CD4-positive, CD25-positive, alpha-beta regulatory T cell (primary cell): ENCODE results near the gene R3HDM2. TPM values are rescaled to one million over a fixed set of nuclear protein-coding genes. Genes with fewer than 3 reads are reported as not detected.

ENCODE experiments used
- ATAC-seq, 2 donors: fragments of 150-1000 bp; cut with Tn5 transposase; one replicate each; pipeline ENCODE4 v1.10.0; 2021; ENCODE audit warnings: low read depth in 2 of 2, moderate number of reproducible peaks in 2 of 2, moderate library complexity in 1 of 2
- DNase-seq, 3 donors: peaks; one replicate each; pipeline versions ENCODE4 v3.0.0 to v3.0.0-alpha.2; 2012 to 2022; ENCODE audit warnings: mixed read lengths in 1 of 3
- H3K27ac ChIP-seq: one replicate; pipeline ENCODE4 v1.7.0; 2013; ENCODE audit warnings: mild to moderate bottlenecking, low read length; ENCODE audit not compliant: insufficient read depth, poor library complexity, severe bottlenecking
- H3K27me3 ChIP-seq: one replicate; pipeline ENCODE4 v1.7.0; 2013; ENCODE audit warnings: low read length; ENCODE audit not compliant: control insufficient read depth, insufficient read depth
- H3K36me3 ChIP-seq: one replicate; pipeline ENCODE4 v1.7.0; 2013; ENCODE audit warnings: mild to moderate bottlenecking, low read length, moderate library complexity; ENCODE audit not compliant: control insufficient read depth, insufficient read depth
- H3K4me1 ChIP-seq: 2 replicates; pipeline ENCODE4 v1.7.0; 2013; ENCODE audit warnings: mild to moderate bottlenecking, low read length; ENCODE audit not compliant: insufficient read depth, control insufficient read depth, poor library complexity, severe bottlenecking
- H3K4me3 ChIP-seq: one replicate; pipeline ENCODE4 v1.7.0; 2013; ENCODE audit warnings: low read depth, mild to moderate bottlenecking, low read length, moderate library complexity
- H3K9me3 ChIP-seq, 2 experiments: 1 replicate in 1 of 2; 2 replicates in 1 of 2; pipeline ENCODE4 v1.7.0; 2013; ENCODE audit warnings: low read length in 2 of 2, mild to moderate bottlenecking in 1 of 2, moderate library complexity in 1 of 2; ENCODE audit not compliant: control insufficient read depth in 2 of 2
- H3K27ac Mint-ChIP-seq, 3 donors: one replicate each; pipeline ENCODE4 v1.8.0; 2020 to 2022; ENCODE audit warnings: mild to moderate bottlenecking in 3 of 3, mixed read lengths in 3 of 3, moderate library complexity in 2 of 3
- H3K27me3 Mint-ChIP-seq: one replicate; pipeline ENCODE4 v1.8.0; 2022; ENCODE audit warnings: mild to moderate bottlenecking, mixed read lengths
- H3K36me3 Mint-ChIP-seq: one replicate; pipeline ENCODE4 v1.8.0; 2020; ENCODE audit warnings: mixed read lengths
- H3K4me1 Mint-ChIP-seq, 4 donors: one replicate each; pipeline ENCODE4 v1.8.0; 2020 to 2022; ENCODE audit warnings: mixed read lengths in 4 of 4, mild to moderate bottlenecking in 1 of 4
- H3K4me3 Mint-ChIP-seq, 4 donors: one replicate each; pipeline ENCODE4 v1.8.0; 2020 to 2022; ENCODE audit warnings: mild to moderate bottlenecking in 4 of 4, mixed read lengths in 4 of 4, moderate library complexity in 3 of 4
- H3K9me3 Mint-ChIP-seq, 7 donors: one replicate each; pipeline ENCODE4 v1.8.0; 2020 to 2022; ENCODE audit warnings: mixed read lengths in 7 of 7, mild to moderate bottlenecking in 3 of 7, moderate library complexity in 2 of 7
- polyA plus RNA-seq, 4 donors: library from polyadenylated mRNA; unstranded; fragments of 300-500 nt; fragmentation: Illumina TruSeq; gene quantifications; one replicate each; pipeline ENCODE4 v1.2.3, GENCODE V29; 2021
- total RNA-seq: library from RNA; stranded (reverse); gene quantifications from one replicate; pipeline ENCODE4 v1.2.3, GENCODE V29; 2022

R3HDM2 gene
- total and polyA plus RNA-seq, 5 donors from 2014 or later = 6.0 to 115 (median 8.1) TPM

DNA sequence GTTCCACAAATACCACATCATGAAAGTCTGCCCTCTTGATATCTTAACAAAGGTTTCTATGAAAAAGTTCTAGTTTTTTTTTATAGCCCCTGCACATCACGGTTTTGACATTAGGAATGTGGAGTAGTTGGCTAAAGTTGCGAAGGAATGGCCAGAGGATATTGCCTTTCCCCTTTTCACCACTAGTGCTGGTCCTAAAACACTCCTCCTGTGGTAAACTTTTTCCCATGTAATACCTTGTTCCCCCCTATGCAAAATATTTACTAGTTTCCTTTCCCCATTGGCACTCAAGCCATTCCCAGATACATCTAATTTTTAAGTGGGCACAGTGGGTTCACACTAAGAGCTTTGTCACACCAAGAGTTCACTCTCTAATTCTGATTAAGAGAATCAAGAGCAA, 33.4 kb downstream of the R3HDM2 start:
- DNase-seq (no peak), ATAC-seq (no peak)
- Histone ChIP-seq H3K27me3 (no peaks in the 10 kb centered on the region), H3K4me3 (no peak overlapping the region), H3K9me3 (no peaks in the 10 kb centered on the region), H3K27ac (no peak overlapping the region), H3K36me3 (peaks cover 12% of the 10 kb centered on the region), H3K4me1 (no peaks in the 10 kb centered on the region)
- H3K27me3 Mint-ChIP-seq = no peaks in the 10 kb centered on the region
- peaks cover 21% of the 10 kb centered on the region for H3K36me3 Mint-ChIP-seq
- H3K27ac Mint-ChIP-seq = peak overlapping the region; percentile 10 to 73 (median 60)
- no peak overlapping the region for H3K4me3 Mint-ChIP-seq
- H3K9me3 Mint-ChIP-seq = no peaks in the 10 kb centered on the region
- H3K4me1 Mint-ChIP-seq = peaks cover 7 to 22% (median 16%) of the 10 kb centered on the region in 4 donors

DNA sequence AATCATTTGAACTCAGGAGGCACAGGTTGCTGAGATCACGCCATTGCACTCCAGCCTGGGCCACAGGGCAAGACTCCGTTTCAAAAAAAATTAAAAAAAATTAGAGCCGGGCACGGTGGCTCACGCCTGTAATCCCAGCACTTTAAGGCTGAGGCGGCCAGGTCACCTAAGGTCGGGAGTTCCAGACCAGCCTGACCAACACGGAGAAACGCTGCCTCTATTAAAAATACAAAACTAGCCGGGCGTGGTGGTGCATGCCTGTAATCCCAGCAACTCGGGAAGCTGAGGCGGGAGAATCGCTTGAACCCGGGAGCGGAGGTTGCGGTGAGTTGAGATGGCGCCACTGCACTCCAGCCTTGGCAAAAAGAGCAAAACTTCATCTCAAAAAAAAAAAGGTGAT, 35.7 kb downstream of the R3HDM2 start:
- no peaks in the 10 kb centered on the region for H3K27me3 ChIP-seq
- Mint-ChIP-seq H3K4me1 (peaks cover 7 to 24% (median 19%) of the 10 kb centered on the region in 4 donors), H3K27ac (no peak overlapping the region), H3K27me3 (no peaks in the 10 kb centered on the region), H3K4me3 (no peak overlapping the region), H3K9me3 (no peaks in the 10 kb centered on the region), H3K36me3 (peaks cover 34% of the 10 kb centered on the region)
- no peaks in the 10 kb centered on the region for H3K9me3 ChIP-seq
- H3K27ac ChIP-seq = no peak overlapping the region
- DNase-seq (no peak), ATAC-seq (no peak)
- H3K4me1 ChIP-seq = no peaks in the 10 kb centered on the region
- H3K4me3 ChIP-seq = no peak overlapping the region
- peaks cover 18% of the 10 kb centered on the region for H3K36me3 ChIP-seq

DNA sequence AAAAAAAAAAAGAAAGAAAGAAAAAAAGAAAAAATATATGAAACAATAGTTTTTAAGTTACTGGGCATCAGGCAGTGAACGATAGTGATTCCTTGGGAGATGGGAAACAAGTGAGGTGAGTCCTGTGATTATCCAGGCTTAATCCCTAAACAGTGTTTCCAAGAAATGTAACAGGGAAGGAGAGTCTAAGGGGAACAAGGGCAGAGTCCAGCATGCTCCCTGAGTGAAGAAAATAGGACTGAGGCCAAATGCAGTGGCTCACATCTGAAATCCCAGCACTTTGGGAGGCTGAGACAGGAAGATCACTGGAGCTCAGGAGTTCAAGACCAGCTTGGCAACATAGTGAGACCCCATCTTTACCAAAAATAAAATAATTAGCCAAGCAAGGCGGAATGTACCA, 40.7 kb downstream of the R3HDM2 start:
- no peak overlapping the region for H3K4me3 ChIP-seq
- H3K27ac ChIP-seq = no peak overlapping the region
- H3K4me3 Mint-ChIP-seq = no peak overlapping the region
- H3K4me1 Mint-ChIP-seq = peaks cover 0 to 26% (median 14%) of the 10 kb centered on the region in 4 donors
- no peaks in the 10 kb centered on the region for H3K4me1 ChIP-seq
- DNase-seq = no peak
- H3K27me3 Mint-ChIP-seq = no peaks in the 10 kb centered on the region
- no peak for ATAC-seq
- no peaks in the 10 kb centered on the region for H3K9me3 ChIP-seq
- H3K36me3 Mint-ChIP-seq = peaks cover 45% of the 10 kb centered on the region
- H3K9me3 Mint-ChIP-seq = no peaks in the 10 kb centered on the region
- H3K27me3 ChIP-seq = no peaks in the 10 kb centered on the region
- peaks cover 27% of the 10 kb centered on the region for H3K36me3 ChIP-seq
- H3K27ac Mint-ChIP-seq = peak overlapping the region in 1 of 3 donors; percentile 9

DNA sequence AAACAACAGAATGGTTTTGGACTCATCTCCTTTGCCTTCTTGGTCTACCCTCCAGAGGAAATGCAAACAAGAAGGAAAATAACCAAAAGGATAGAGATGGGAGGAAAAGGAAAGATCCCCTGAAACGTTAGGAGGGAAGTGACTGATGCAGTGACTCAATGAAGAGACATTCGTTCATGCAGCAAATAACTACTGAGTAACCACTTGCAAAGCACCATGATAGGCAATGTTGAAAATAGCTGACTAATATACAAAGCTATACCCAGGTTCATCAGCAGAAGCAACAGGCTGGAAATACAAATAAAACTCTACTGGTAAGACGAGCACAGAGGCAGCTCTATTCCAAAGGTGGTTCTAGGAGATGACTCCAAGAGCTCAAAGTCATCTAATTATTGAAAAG, 41.8 kb downstream of the R3HDM2 start:
- H3K4me3 ChIP-seq = no peak overlapping the region
- H3K27ac ChIP-seq = no peak overlapping the region
- ATAC-seq = no peak
- Mint-ChIP-seq H3K4me1 (peaks cover 5 to 26% (median 14%) of the 10 kb centered on the region in 4 donors), H3K9me3 (no peaks in the 10 kb centered on the region), H3K4me3 (no peak overlapping the region), H3K27ac (peak overlapping the region in 2 of 3 donors; percentile 4 to 29), H3K36me3 (peaks cover 39% of the 10 kb centered on the region), H3K27me3 (no peaks in the 10 kb centered on the region)
- no peaks in the 10 kb centered on the region for H3K9me3 ChIP-seq
- DNase-seq = no peak
- no peaks in the 10 kb centered on the region for H3K4me1 ChIP-seq
- H3K27me3 ChIP-seq = no peaks in the 10 kb centered on the region
- H3K36me3 ChIP-seq = peaks cover 24% of the 10 kb centered on the region

DNA sequence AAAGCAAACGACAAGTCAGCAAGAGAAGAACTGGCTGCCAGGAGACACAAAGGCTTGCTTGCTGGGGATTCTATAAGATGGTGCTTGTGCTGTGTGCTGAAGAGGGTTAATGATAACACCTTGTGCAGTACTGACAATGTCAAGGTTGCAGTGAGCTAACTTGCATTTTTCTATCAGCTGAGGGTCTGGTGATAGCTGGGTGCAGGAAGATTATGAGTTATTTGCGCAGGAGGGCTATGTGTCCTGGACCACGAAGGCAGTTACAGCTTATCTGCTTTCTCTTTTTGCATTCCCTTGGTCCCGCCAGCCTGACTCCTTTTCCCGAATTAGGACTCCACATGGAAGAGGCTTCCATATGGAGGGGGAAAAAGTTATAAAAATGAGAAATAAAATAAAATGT, 42.4 kb downstream of the R3HDM2 start:
- ATAC-seq (no peak), DNase-seq (no peak)
- H3K27ac ChIP-seq = no peak overlapping the region
- Mint-ChIP-seq H3K27ac (peak overlapping the region in 1 of 3 donors; percentile 29), H3K27me3 (no peaks in the 10 kb centered on the region), H3K4me1 (peaks cover 5 to 23% (median 13%) of the 10 kb centered on the region in 4 donors), H3K36me3 (peaks cover 35% of the 10 kb centered on the region), H3K9me3 (no peaks in the 10 kb centered on the region), H3K4me3 (no peak overlapping the region)
- H3K4me1 ChIP-seq = no peaks in the 10 kb centered on the region
- no peak overlapping the region for H3K4me3 ChIP-seq
- H3K9me3 ChIP-seq = no peaks in the 10 kb centered on the region
- H3K27me3 ChIP-seq = no peaks in the 10 kb centered on the region
- H3K36me3 ChIP-seq = peaks cover 27% of the 10 kb centered on the region

DNA sequence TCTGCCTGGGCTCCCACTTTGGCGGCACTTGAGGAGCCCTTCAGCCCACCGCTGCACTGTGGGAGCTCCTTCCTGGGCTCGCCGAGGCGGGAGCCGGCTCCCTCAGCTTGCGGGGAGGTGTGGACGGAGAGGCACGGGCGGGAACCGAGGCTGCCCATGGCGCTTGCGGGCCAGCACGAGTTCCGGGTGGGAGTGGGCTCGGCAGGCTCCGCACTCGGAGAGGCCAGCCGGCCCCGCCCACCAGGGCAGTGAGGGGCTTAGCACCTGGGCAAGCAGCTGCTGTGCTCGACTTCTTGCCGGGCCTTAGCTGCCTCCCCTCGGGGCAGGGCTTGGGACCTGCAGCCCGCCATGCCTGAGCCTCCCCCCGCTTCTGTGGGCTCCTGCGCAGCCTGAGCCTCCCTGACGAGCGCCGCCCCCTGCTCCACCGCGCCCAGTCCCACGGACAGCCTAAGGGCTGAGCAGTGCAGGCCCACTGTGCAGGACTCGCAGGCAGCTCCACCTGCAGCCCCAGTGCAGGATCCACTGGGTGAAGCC, 44.6 kb downstream of the R3HDM2 start:
- DNase-seq = no peak
- no peak overlapping the region for H3K4me3 Mint-ChIP-seq
- H3K4me1 Mint-ChIP-seq = peaks cover 4 to 13% (median 7%) of the 10 kb centered on the region in 4 donors
- Histone ChIP-seq H3K27me3 (no peaks in the 10 kb centered on the region), H3K9me3 (no peaks in the 10 kb centered on the region), H3K4me1 (no peaks in the 10 kb centered on the region), H3K36me3 (peaks cover 26% of the 10 kb centered on the region), H3K4me3 (no peak overlapping the region), H3K27ac (no peak overlapping the region)
- H3K36me3 Mint-ChIP-seq = peaks cover 23% of the 10 kb centered on the region
- no peaks in the 10 kb centered on the region for H3K27me3 Mint-ChIP-seq
- H3K9me3 Mint-ChIP-seq = no peaks in the 10 kb centered on the region
- H3K27ac Mint-ChIP-seq = no peak overlapping the region
- ATAC-seq = no peak

DNA sequence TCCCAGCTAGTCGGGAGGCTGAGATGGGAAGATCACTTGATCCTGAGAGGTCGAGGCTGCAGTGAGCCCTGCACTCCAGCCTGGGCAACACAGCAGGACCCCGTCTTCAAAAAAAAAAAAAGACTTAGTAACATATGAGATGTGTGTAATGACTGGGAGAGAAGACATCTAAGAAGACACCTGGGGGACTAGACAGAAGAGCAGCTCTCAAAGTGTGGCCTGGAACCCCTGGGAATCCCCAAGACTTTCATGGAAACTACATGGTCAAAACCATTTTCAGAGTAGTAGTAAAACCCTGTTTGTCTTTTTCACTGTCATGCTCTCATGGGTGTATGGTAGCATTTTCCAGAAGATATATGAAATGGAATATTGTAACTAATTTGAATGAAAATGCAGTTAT, 45.3 kb downstream of the R3HDM2 start:
- no peak overlapping the region for H3K27ac ChIP-seq
- Mint-ChIP-seq H3K27me3 (no peaks in the 10 kb centered on the region), H3K4me1 (peaks cover 5 to 12% (median 8%) of the 10 kb centered on the region in 4 donors), H3K36me3 (peaks cover 22% of the 10 kb centered on the region), H3K9me3 (no peaks in the 10 kb centered on the region), H3K4me3 (no peak overlapping the region), H3K27ac (peak overlapping the region in 2 of 3 donors; percentile 48 to 51)
- H3K4me3 ChIP-seq = no peak overlapping the region
- no peaks in the 10 kb centered on the region for H3K4me1 ChIP-seq
- ATAC-seq = no peak
- peaks cover 21% of the 10 kb centered on the region for H3K36me3 ChIP-seq
- no peak for DNase-seq
- H3K9me3 ChIP-seq = no peaks in the 10 kb centered on the region
- no peaks in the 10 kb centered on the region for H3K27me3 ChIP-seq

DNA sequence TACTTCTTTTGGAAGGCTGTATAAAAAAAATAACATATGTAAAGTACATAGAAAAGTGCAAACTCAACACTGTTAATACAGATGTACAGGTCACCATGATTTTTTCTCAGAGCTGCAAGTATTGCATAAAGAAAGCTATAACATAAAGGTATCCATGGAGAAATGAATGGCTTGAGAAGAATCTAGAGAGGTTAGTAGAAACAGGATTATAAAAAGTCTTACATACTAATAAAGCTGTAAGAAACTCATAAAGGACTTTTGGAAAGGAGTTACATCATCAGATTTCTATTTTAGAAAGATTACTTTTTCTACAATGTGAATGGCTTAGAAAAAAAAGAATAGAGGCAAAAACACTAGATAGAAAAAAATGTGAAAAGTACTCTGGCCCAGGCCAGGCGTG, 46.4 kb downstream of the R3HDM2 start:
- Histone ChIP-seq H3K27me3 (no peaks in the 10 kb centered on the region), H3K4me1 (no peaks in the 10 kb centered on the region), H3K9me3 (no peaks in the 10 kb centered on the region), H3K27ac (no peak overlapping the region), H3K4me3 (no peak overlapping the region), H3K36me3 (peaks cover 19% of the 10 kb centered on the region)
- no peak overlapping the region for H3K27ac Mint-ChIP-seq
- H3K4me3 Mint-ChIP-seq = no peak overlapping the region
- peaks cover 19% of the 10 kb centered on the region for H3K36me3 Mint-ChIP-seq
- no peaks in the 10 kb centered on the region for H3K27me3 Mint-ChIP-seq
- H3K9me3 Mint-ChIP-seq = no peaks in the 10 kb centered on the region
- DNase-seq (no peak), ATAC-seq (no peak)
- H3K4me1 Mint-ChIP-seq = peaks cover 5 to 19% (median 10%) of the 10 kb centered on the region in 4 donors
